Fibroblast of mammary gland (primary cell): Measurements from ENCODE around the gene ABCB4.
"Not testable (repeated sequence)": the region's sequence is repeated elsewhere in the genome, so short reads cannot be mapped to it uniquely, and the experiment has no call there.

ENCODE experiments used
- DNase-seq: peaks from one replicate; pipeline ENCODE4 v3.0.0-alpha.2; 2010; ENCODE audit warnings: low read depth
- H3K4me3 ChIP-seq: 2 replicates; pipeline ENCODE4 v1.5.1; 2011; ENCODE audit warnings: low read depth, mild to moderate bottlenecking, low read length, moderate library complexity; ENCODE audit not compliant: control insufficient read depth
- CTCF ChIP-seq: conservative IDR thresholded peaks from 2 replicates; pipeline ENCODE4 v1.5.1; 2011; ENCODE audit warnings: low read depth, low read length, inconsistent platforms; ENCODE audit not compliant: control insufficient read depth, insufficient read depth

ABCB4 gene

GRCh38 chr7:87471473-87471872 is 4.0 kb downstream of the ABCB4 start:
- H3K4me3 ChIP-seq = no peak overlapping the region
- DNase-seq = no peak
- no peak for TF ChIP-seq CTCF

- H3K4me3 ChIP-seq, DNase-seq: not testable (repeated sequence)
Observed at GRCh38 chr7:87469204-87469603, 6.3 kb downstream of the ABCB4 start.

- DNase-seq, H3K4me3 ChIP-seq: not testable (repeated sequence)
Observed at GRCh38 chr7:87465534-87465880, 10.0 kb downstream of the ABCB4 start.

- not testable (repeated sequence) for DNase-seq, H3K4me3 ChIP-seq
Observed at GRCh38 chr7:87464830-87465533, 10.5 kb downstream of the ABCB4 start.

GRCh38 chr7:87463982-87464381 is 11.5 kb downstream of the ABCB4 start:
- no peak for DNase-seq
- H3K4me3 ChIP-seq = no peak overlapping the region
- no peak for TF ChIP-seq CTCF

GRCh38 chr7:87460444-87460843 is 15.0 kb downstream of the ABCB4 start:
- H3K4me3 ChIP-seq, DNase-seq: not testable (repeated sequence)

- no peak for DNase-seq
- H3K4me3 ChIP-seq = no peak overlapping the region
- TF ChIP-seq CTCF = no peak
Observed at GRCh38 chr7:87459941-87460340, 15.5 kb downstream of the ABCB4 start.

- TF ChIP-seq CTCF = no peak
- H3K4me3 ChIP-seq = no peak overlapping the region
- no peak for DNase-seq
Observed at GRCh38 chr7:87458148-87458547, 17.3 kb downstream of the ABCB4 start.

- no peak for TF ChIP-seq CTCF
- no peak for DNase-seq
- H3K4me3 ChIP-seq = no peak overlapping the region
Observed at GRCh38 chr7:87456247-87456646, 19.2 kb downstream of the ABCB4 start.
